Osteoblast (primary cell): Measurements from ENCODE around the gene VSTM2B. TPM values are rescaled to one million over a fixed set of nuclear protein-coding genes. Genes with fewer than 3 reads are reported as not detected.

Source experiments
- DNase-seq: peaks from one replicate; pipeline ENCODE4 v3.0.0; 2011; ENCODE audit warnings: low spot score, mixed read lengths; ENCODE audit not compliant: insufficient read length; ENCODE audit errors: missing footprints
- H2AFZ ChIP-seq: 2 replicates; pipeline ENCODE4 v1.6.0; 2011; ENCODE audit warnings: mild to moderate bottlenecking, low read length
- H3K27ac ChIP-seq: 2 replicates; pipeline ENCODE4 v1.5.1; 2011; ENCODE audit warnings: mild to moderate bottlenecking, low read depth, low read length, moderate library complexity
- H3K27me3 ChIP-seq: 2 replicates; pipeline ENCODE4 v1.6.0; 2012; ENCODE audit warnings: mild to moderate bottlenecking, control low read depth, inconsistent platforms, low read length, moderate library complexity; ENCODE audit not compliant: insufficient read depth
- H3K36me3 ChIP-seq: 2 replicates; pipeline ENCODE4 v1.5.1; 2011; ENCODE audit warnings: mild to moderate bottlenecking, low read length, control low read depth, moderate library complexity; ENCODE audit not compliant: insufficient read depth
- H3K4me1 ChIP-seq: 2 replicates; pipeline ENCODE4 v1.5.1; 2011; ENCODE audit warnings: mild to moderate bottlenecking, low read length, control low read depth, moderate library complexity; ENCODE audit not compliant: insufficient read depth
- H3K4me2 ChIP-seq: 2 replicates; pipeline ENCODE4 v1.6.0; 2011; ENCODE audit warnings: mild to moderate bottlenecking, low read length; ENCODE audit not compliant: insufficient read depth
- H3K4me3 ChIP-seq: fragments of 200-600 bp; sonication (generic); 3 replicates; pipeline ENCODE4 v1.5.1; 2012; ENCODE audit warnings: mild to moderate bottlenecking, low read length, inconsistent platforms; ENCODE audit not compliant: insufficient read depth
- H3K79me2 ChIP-seq: 2 replicates; pipeline ENCODE4 v1.6.0; 2012; ENCODE audit warnings: mild to moderate bottlenecking, low read length, control low read depth, inconsistent platforms; ENCODE audit not compliant: insufficient read depth
- H3K9me3 ChIP-seq: 2 replicates; pipeline ENCODE4 v1.5.1; 2011; ENCODE audit warnings: low read depth, low read length, control low read depth
- H4K20me1 ChIP-seq: 2 replicates; pipeline ENCODE4 v1.6.0; 2012; ENCODE audit warnings: mild to moderate bottlenecking, low read length, control low read depth; ENCODE audit not compliant: insufficient read depth
- total RNA-seq: library from RNA; depleted of rRNA; stranded (reverse); fragments of >200 nt; gene quantifications from 2 replicates; pipeline ENCODE4 v1.2.3, GENCODE V29; 2012
- TF ChIP-seq, protein P1 (sequence below): IDR thresholded peaks from 2 replicates; pipeline ENCODE4 v1.5.1; 2011; ENCODE audit warnings: mild to moderate bottlenecking, low read depth, low read length, moderate library complexity; ENCODE audit errors: extremely low read depth

Gene VSTM2B
- total RNA-seq: not detected in 2 replicates

DNA sequence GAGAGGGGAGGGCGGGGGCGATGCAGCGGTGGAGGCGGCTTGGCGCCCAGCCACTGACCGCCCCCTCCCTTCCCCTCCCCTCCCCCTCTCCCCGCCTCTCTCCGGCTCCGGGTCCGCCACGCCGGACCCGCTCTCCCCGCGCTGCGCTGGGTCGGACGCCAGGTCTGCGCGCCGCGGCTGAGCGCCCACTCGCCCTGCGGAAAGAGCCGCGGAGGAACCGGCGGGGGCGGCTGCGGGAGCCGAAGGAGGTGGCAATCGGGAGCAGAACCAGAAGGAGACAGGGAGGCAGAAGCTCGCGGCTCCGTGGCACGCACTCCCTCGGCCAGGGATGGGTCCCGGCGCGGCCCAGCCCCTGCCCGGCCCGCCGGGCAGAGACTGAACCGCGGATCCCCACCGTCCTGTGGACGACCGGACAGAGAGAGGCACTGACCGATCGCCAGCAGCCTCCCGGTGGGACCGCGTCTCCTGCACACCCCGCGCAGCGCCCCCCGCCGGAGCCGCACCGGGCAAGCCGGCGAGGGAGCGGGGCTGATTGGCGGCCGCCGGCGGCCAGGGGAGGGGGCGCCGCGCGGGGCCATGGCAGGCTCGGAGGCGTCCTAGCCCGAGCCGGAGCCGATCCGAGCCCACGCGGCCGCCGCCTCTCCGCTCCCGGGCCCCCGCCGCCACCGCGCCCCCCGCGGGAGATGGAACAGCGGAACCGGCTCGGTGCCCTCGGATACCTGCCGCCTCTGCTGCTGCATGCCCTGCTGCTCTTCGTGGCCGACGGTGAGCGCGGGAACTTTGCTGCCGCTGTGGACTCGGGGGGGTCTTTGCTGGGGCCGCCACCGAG lies at the start of gene VSTM2B:
Gene VSTM2B (plus strand): TSS at position 94 of the 829 bp plus-strand sequence. CDS start 590 bp downstream, at position 684.
- no peaks in the 10 kb centered on the region for H3K4me1 ChIP-seq
- H3K27me3 ChIP-seq: peaks cover 48% of the 10 kb centered on the region
- H4K20me1 ChIP-seq: no peaks in the 10 kb centered on the region
- H3K9me3 ChIP-seq: no peaks in the 10 kb centered on the region
- no peak within 1 kb of the TSS for H3K4me3 ChIP-seq
- H3K79me2 ChIP-seq: no peaks in the 10 kb centered on the region
- no peak within 1 kb of the TSS for H3K27ac ChIP-seq
- H3K36me3 ChIP-seq: no peaks in the 10 kb centered on the region
- TF ChIP-seq, protein P1, sequence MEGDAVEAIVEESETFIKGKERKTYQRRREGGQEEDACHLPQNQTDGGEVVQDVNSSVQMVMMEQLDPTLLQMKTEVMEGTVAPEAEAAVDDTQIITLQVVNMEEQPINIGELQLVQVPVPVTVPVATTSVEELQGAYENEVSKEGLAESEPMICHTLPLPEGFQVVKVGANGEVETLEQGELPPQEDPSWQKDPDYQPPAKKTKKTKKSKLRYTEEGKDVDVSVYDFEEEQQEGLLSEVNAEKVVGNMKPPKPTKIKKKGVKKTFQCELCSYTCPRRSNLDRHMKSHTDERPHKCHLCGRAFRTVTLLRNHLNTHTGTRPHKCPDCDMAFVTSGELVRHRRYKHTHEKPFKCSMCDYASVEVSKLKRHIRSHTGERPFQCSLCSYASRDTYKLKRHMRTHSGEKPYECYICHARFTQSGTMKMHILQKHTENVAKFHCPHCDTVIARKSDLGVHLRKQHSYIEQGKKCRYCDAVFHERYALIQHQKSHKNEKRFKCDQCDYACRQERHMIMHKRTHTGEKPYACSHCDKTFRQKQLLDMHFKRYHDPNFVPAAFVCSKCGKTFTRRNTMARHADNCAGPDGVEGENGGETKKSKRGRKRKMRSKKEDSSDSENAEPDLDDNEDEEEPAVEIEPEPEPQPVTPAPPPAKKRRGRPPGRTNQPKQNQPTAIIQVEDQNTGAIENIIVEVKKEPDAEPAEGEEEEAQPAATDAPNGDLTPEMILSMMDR: no peak
- peak; percentile 87 for DNase-seq
- H3K4me2 ChIP-seq: no peak within 1 kb of the TSS
- no peak within 1 kb of the TSS for H2AFZ ChIP-seq

DNA sequence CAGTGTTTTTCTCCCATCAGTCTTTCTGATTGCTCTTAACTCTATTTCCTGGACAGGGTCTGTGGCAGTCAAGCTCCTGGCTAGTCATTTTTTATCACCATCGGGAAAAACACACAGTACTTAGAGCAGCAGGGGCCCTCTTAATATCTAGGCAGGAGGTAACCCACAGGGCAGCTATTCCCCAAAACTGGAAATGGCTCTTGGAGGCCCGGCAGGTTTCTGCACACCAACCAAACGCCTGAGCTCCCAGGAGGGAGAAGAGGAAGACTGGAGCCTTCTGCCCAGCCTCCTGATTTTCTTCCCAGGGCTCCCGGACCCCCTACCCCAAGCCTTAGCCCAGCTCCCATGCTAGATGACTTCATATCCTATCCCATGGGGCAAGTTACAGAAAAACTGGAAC lies 49.3 kb upstream of the VSTM2B start:
- TF ChIP-seq, protein P1: no peak
- Histone ChIP-seq H3K4me1 (no peaks in the 10 kb centered on the region), H3K9me3 (no peaks in the 10 kb centered on the region), H4K20me1 (no peaks in the 10 kb centered on the region), H3K4me2 (no peak overlapping the region), H3K36me3 (no peaks in the 10 kb centered on the region), H3K4me3 (no peak overlapping the region), H3K27ac (no peak overlapping the region), H3K79me2 (no peaks in the 10 kb centered on the region), H2AFZ (no peak overlapping the region), H3K27me3 (no peaks in the 10 kb centered on the region)
- no peak for DNase-seq

DNA sequence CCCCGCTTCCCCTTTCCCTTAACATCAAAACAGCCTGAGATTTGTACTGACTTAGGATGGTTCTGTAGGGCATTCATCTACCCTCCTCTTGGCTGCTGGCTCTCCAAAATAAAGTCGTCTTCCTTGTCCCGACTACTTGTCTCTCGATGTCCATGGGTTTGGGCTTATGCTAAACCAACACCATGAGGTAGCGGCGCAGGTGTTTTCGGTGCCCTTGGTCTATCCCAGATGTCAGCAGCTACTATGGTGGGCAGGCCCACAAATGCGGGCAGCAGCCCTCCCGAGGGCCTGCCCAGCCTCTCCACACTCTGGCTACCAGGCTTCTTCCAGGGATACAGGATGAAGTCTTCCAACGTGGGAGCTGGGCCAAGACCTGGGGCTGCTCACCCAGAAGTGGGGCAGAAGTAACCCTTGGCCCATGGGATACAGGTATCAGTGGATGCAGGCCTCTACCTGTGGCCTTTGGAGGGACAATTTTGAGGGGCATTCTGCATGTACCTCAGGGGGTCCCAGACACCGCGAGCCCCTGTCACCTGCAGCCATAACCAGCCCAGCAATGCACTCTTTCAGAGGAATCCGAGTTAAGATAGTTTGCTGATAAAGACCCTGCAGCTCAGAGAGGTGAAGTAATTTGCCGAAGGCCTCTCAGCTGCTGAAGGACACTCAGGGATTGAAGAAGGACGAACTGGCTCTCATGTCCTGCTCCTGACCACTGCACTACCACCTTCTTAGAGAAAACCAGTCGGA lies 47.8 kb upstream of the VSTM2B start:
- TF ChIP-seq, protein P1: no peak
- Histone ChIP-seq H4K20me1 (no peaks in the 10 kb centered on the region), H3K9me3 (no peaks in the 10 kb centered on the region), H3K4me2 (no peak overlapping the region), H3K27ac (no peak overlapping the region), H3K27me3 (no peaks in the 10 kb centered on the region), H3K79me2 (no peaks in the 10 kb centered on the region), H3K36me3 (no peaks in the 10 kb centered on the region), H3K4me3 (no peak overlapping the region), H2AFZ (no peak overlapping the region), H3K4me1 (no peaks in the 10 kb centered on the region)
- DNase-seq: no peak
